Measurements from ENCODE around the gene COL7A1. TPM values are rescaled to one million over a fixed set of nuclear protein-coding genes. Genes with fewer than 3 reads are reported as not detected.

The COL7A1 gene
- total and polyA plus RNA-seq, 2 donors (not counting 1 experiment from before 2014, with no cell fraction given) = 0.75 to 2.1 TPM

DNA sequence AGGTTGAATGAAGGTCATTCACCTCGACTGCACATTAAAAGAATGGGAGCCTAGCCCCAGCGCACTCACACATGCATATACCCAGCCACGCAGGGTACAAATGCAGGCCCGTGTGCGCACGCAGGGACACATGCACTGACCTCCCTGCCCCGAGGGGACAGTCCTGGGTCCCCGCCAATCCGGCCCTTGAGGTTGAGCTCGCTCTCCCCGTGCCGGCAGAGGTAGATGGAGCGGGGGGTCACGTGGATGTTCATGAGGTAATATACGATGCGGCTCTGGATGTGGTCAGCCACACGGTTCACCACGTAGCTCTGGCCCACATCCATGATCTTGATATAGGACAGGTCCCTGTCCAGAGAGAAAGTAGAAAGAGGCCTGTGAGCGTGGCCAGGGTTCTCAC lies 59.0 kb downstream of the COL7A1 start:
- ChIA-PET POLR2A (no interaction called here), CTCF (no interaction called here)
- ATAC-seq (ENCODE audit: low read depth) = no peak
- TF ChIP-seq, protein P1, sequence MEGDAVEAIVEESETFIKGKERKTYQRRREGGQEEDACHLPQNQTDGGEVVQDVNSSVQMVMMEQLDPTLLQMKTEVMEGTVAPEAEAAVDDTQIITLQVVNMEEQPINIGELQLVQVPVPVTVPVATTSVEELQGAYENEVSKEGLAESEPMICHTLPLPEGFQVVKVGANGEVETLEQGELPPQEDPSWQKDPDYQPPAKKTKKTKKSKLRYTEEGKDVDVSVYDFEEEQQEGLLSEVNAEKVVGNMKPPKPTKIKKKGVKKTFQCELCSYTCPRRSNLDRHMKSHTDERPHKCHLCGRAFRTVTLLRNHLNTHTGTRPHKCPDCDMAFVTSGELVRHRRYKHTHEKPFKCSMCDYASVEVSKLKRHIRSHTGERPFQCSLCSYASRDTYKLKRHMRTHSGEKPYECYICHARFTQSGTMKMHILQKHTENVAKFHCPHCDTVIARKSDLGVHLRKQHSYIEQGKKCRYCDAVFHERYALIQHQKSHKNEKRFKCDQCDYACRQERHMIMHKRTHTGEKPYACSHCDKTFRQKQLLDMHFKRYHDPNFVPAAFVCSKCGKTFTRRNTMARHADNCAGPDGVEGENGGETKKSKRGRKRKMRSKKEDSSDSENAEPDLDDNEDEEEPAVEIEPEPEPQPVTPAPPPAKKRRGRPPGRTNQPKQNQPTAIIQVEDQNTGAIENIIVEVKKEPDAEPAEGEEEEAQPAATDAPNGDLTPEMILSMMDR (IDR thresholded peaks at IDR 0.05) = no peak
- TF ChIP-seq EZH2 (IDR thresholded peaks at IDR 0.05; ENCODE audit: borderline replicate concordance, insufficient read depth, low read depth, low read length, poor library complexity, severe bottlenecking) = no peak
- H3K9me3 ChIP-seq (ENCODE audit: control extremely low read depth in 1 of 3, control insufficient read depth in 2 of 3, insufficient read depth in 1 of 3, low read length in 2 of 3) = no peaks in the 10 kb centered on the region
- no peak overlapping the region for H3K4me3 ChIP-seq (ENCODE audit: control extremely low read depth in 1 of 5, extremely low read depth in 1 of 5, insufficient read depth in 1 of 5, low read depth in 2 of 5, low read length in 4 of 5)
- no peak overlapping the region for H2AFZ ChIP-seq (ENCODE audit: insufficient read depth, low read depth, low read length, poor library complexity, severe bottlenecking)
- WGBS (ENCODE audit: insufficient coverage) = 94% methylated on average over 17 of the region's 19 CpGs
- no peaks in the 10 kb centered on the region for H3K79me2 ChIP-seq (ENCODE audit: control insufficient read depth, insufficient read depth, low read length)
- H3K27ac ChIP-seq (ENCODE audit: low read length in 2 of 2) = no peak overlapping the region
- no peaks in the 10 kb centered on the region for H4K20me1 ChIP-seq (ENCODE audit: control insufficient read depth, insufficient read depth, low read length, poor library complexity, severe bottlenecking)
- H3K27me3 ChIP-seq (replicated peaks in 1 of 4; ENCODE audit: control extremely low read depth in 1 of 4, control insufficient read depth in 3 of 4, insufficient read depth in 4 of 4, low read length in 3 of 4) = no peaks in the 10 kb centered on the region
- no peak overlapping the region for H3K9ac ChIP-seq (ENCODE audit: low read length)
- no peak for DNase-seq
- no peak overlapping the region for H3K4me2 ChIP-seq (replicated peaks; ENCODE audit: low read depth, low read length, poor library complexity, severe bottlenecking)
- intact Hi-C loops (cut with micrococcal nuclease) = no loop called here
- Mint-ChIP-seq H3K27ac (no peak overlapping the region), H3K27me3 (no peaks in the 10 kb centered on the region), H3K4me1 (no peaks in the 10 kb centered on the region), H3K4me3 (no peak overlapping the region), H3K9me3 (ENCODE audit: insufficient read depth) (no peaks in the 10 kb centered on the region)
- no peaks in the 10 kb centered on the region for H3K4me1 ChIP-seq (ENCODE audit: control insufficient read depth in 2 of 2, insufficient read depth in 2 of 2, low read length in 2 of 2)
- no peaks in the 10 kb centered on the region for H3K36me3 ChIP-seq (replicated peaks in 1 of 2; ENCODE audit: control extremely low read depth in 1 of 2, control insufficient read depth in 1 of 2, extremely low read depth in 1 of 2, insufficient read depth in 2 of 2, low read length in 1 of 2)

DNA sequence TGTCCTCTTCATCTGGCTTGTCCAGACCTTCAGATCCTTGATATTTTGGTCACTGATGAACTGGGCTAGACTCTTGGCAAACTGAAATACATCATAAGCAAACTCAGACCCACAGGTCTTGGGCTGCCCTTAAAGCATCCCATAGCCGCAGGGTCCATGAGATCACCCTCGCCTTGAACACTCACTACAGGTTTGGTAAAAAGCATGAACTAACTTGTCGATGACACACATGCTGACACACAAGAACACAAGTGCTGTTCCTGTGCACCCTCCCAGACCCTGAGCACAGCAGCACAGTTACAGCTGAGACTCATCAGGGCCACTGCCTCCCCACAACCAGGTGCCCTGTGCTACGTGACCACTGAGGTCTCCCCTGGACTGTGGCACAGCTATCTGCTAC lies 59.6 kb downstream of the COL7A1 start:
- H3K36me3 ChIP-seq (replicated peaks in 1 of 2; ENCODE audit: control extremely low read depth in 1 of 2, control insufficient read depth in 1 of 2, extremely low read depth in 1 of 2, insufficient read depth in 2 of 2, low read length in 1 of 2) = no peaks in the 10 kb centered on the region
- no peaks in the 10 kb centered on the region for H3K4me1 ChIP-seq (ENCODE audit: control insufficient read depth in 2 of 2, insufficient read depth in 2 of 2, low read length in 2 of 2)
- Mint-ChIP-seq H3K4me1 (no peaks in the 10 kb centered on the region), H3K4me3 (no peak overlapping the region), H3K27ac (no peak overlapping the region), H3K27me3 (no peaks in the 10 kb centered on the region), H3K9me3 (ENCODE audit: insufficient read depth) (no peaks in the 10 kb centered on the region)
- H3K9ac ChIP-seq (ENCODE audit: low read length) = no peak overlapping the region
- H3K27ac ChIP-seq (ENCODE audit: low read length in 2 of 2) = no peak overlapping the region
- no peaks in the 10 kb centered on the region for H4K20me1 ChIP-seq (ENCODE audit: control insufficient read depth, insufficient read depth, low read length, poor library complexity, severe bottlenecking)
- H3K4me2 ChIP-seq (replicated peaks; ENCODE audit: low read depth, low read length, poor library complexity, severe bottlenecking) = no peak overlapping the region
- H3K79me2 ChIP-seq (ENCODE audit: control insufficient read depth, insufficient read depth, low read length) = no peaks in the 10 kb centered on the region
- intact Hi-C loops (cut with micrococcal nuclease) = no loop called here
- H3K27me3 ChIP-seq (replicated peaks in 1 of 4; ENCODE audit: control extremely low read depth in 1 of 4, control insufficient read depth in 3 of 4, insufficient read depth in 4 of 4, low read length in 3 of 4) = no peaks in the 10 kb centered on the region
- CTCF ChIA-PET = no interaction called here
- ATAC-seq (ENCODE audit: low read depth) (no peak), DNase-seq (no peak)
- no peak overlapping the region for H2AFZ ChIP-seq (ENCODE audit: insufficient read depth, low read depth, low read length, poor library complexity, severe bottlenecking)
- no peak overlapping the region for H3K4me3 ChIP-seq (ENCODE audit: control extremely low read depth in 1 of 5, extremely low read depth in 1 of 5, insufficient read depth in 1 of 5, low read depth in 2 of 5, low read length in 4 of 5)
- H3K9me3 ChIP-seq (ENCODE audit: control extremely low read depth in 1 of 3, control insufficient read depth in 2 of 3, insufficient read depth in 1 of 3, low read length in 2 of 3) = no peaks in the 10 kb centered on the region
- 87% methylated on average over 4 of the region's 4 CpGs for WGBS (ENCODE audit: insufficient coverage)
- no peak for TF ChIP-seq EZH2 (IDR thresholded peaks at IDR 0.05; ENCODE audit: borderline replicate concordance, insufficient read depth, low read depth, low read length, poor library complexity, severe bottlenecking)
- TF ChIP-seq, protein P1 (IDR thresholded peaks at IDR 0.05) = no peak
- POLR2A ChIA-PET = no interaction called here

All from B cell (primary cell).